Right cardiac atrium (tissue), 5 donors: ENCODE data around the gene PAPSS2. TPM values are rescaled to one million over a fixed set of nuclear protein-coding genes. Genes with fewer than 3 reads are reported as not detected.

Source experiments
- ATAC-seq, 2 donors: fragments of 200-7000 bp; cut with Tn5 transposase; one replicate each; pipeline versions ENCODE4 v1.8.0 to v1.9.1; 2020; ENCODE audit warnings: moderate library complexity in 2 of 2, mild to moderate bottlenecking in 1 of 2
- DNase-seq, 3 donors: peaks; one replicate each; pipeline ENCODE4 v3.0.0-alpha.2; 2020
- H3K27ac ChIP-seq: one replicate; pipeline ENCODE4 v1.5.1; 2013; ENCODE audit warnings: mild to moderate bottlenecking, low read length, control low read depth, moderate library complexity
- H3K27me3 ChIP-seq: one replicate; pipeline ENCODE4 v1.6.1; 2013; ENCODE audit not compliant: control insufficient read depth, insufficient read depth
- H3K4me1 ChIP-seq: one replicate; pipeline ENCODE4 v1.6.1; 2013; ENCODE audit warnings: low read length; ENCODE audit not compliant: control insufficient read depth, insufficient read depth
- H3K4me3 ChIP-seq: one replicate; pipeline ENCODE4 v1.5.1; 2013; ENCODE audit warnings: low read length, control low read depth
- H3K9me3 ChIP-seq: one replicate; pipeline ENCODE4 v1.6.1; 2013; ENCODE audit warnings: low read length; ENCODE audit not compliant: control insufficient read depth
- WGBS: extraction: QIAGEN DNeasy Blood & Tissue Kit; methylation state at CpG from one replicate; pipeline ENCODE4 v1.1.7; 2013; 5-methylcytosine and 5-hydroxymethylcytosine counted together
- intact Hi-C, 4 donors: fragments of 100-400 bp; cut with DNase I; formaldehyde crosslinking; loops; one replicate each; pipeline versions ENCODE4 v1.11.0 to v1.14.0; 2022 to 2023
- polyA plus RNA-seq: library from polyadenylated mRNA; stranded (reverse); fragments of 200-250 nt; gene quantifications from one replicate; pipeline ENCODE4 v1.2.3, GENCODE V29; 2013
- total RNA-seq, 4 donors: library from RNA; stranded (reverse); fragmentation: NEBNext Ultra II Directional; extraction: Animal tissue kit (Norgen Biotek cat#: 25700); gene quantifications; one replicate each; pipeline ENCODE4 v1.2.1, GENCODE V29; 2021
- donor health status: healthy with polysubstance abuse.
- donor health status: DM: no; HTN: yes; CAD: no.
- donor health status: DM: no; HTN: no; CAD: no.
- donor health status: DM: no; HTN: yes; CAD: no; lungs with severe emphysema.
- donor health status: DM: yes; HTN: yes; CAD: no.

Gene PAPSS2
- total and polyA plus RNA-seq, 5 donors: 5.0 to 15.9 (median 13.9) TPM

DNA sequence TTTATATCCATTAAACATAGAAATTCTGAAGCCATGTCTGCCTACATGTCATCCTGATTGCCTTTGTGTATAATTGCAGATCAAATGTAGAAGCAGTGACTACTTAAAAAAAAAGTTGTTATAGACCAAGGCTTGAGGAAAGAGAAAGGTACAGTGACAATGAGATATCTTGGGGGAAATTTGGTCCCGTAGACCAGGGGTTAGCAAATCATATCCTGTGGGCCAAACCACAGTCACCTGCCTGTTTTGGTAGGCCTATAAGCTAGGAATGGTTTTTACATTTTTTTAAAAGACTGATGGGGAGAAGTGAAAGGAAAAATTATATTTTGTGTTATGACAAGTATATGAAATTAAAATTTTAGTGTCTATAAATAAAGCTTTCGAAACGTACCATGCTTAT is 12.9 kb downstream of the PAPSS2 start:
- Histone ChIP-seq H3K9me3 (no peaks in the 10 kb centered on the region), H3K4me3 (no peak overlapping the region), H3K27ac (no peak overlapping the region), H3K4me1 (no peaks in the 10 kb centered on the region), H3K27me3 (no peaks in the 10 kb centered on the region)
- 91% methylated on average over 3 of the region's 3 CpGs for WGBS
- no peak for DNase-seq
- intact Hi-C loops: no loop called here
- no peak for ATAC-seq

DNA sequence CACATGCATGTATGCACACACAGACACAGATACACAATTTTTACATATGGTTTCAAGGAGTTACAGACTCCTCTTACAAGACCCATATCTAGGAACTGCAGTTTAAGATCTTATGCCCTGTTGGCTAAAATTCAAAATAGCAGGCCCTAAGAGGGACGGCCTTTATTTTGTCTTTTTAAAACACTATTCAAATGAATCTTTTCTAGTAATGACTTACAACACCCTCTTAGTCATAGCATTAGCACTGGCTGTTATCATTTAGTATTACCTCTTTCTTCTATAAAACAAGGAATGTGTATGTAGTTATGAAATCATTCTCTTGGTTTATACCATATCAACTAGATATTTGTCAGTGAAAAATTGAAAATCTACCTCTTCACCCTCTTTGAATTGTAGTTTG is 15.3 kb downstream of the PAPSS2 start:
- Histone ChIP-seq H3K4me3 (no peak overlapping the region), H3K4me1 (no peaks in the 10 kb centered on the region), H3K27me3 (no peaks in the 10 kb centered on the region), H3K27ac (no peak overlapping the region), H3K9me3 (no peaks in the 10 kb centered on the region)
- WGBS: 80% methylated on average over 1 of the region's 1 CpG
- DNase-seq (no peak), ATAC-seq (no peak)
- intact Hi-C loops: no loop called here

DNA sequence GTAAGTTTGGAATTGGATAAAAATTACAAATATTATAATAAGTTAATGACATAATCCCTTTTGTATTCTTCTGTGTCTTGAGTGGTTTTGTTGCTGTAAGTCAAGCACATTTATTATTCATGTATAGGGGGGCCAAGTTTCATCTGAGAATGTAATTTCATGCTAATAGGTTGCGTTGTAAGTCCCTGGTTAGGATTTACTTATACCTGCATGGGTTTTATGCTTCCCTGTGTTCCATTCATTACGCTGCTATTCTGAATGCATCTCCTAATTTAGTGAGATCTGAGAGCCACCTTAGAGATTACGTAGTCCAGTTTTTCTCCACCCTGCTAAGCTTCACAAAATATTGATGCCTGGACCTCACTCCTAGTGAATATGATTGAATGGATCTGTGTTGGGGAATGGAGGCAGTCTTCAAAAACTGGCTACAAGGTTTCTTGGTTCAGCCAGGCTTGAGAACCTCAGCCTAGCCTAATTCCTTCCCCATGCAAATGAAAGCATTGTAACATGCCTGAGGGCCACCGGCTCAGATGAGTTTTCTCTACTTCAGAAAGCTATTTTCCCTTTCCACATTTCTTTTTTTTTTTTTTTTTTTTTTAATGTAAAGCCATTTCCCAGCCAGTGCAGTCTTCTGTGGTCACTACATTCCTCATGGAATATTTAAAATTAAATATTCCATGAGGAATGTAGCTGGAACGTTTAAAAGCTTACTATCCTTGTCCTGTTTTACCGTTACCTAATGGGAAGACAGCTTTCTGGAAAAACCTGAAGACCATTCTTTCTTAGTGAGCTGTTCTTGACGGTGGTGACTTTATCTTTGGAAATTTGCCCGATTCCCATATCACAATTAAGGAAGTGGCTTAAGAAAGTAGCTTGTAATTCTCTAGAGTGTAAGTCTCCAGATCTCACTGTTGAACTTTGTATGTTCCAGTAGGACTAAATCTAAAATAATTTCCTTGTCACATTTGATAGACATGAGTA is 16.0 kb downstream of the PAPSS2 start:
- Histone ChIP-seq H3K4me3 (no peak overlapping the region), H3K27ac (no peak overlapping the region), H3K27me3 (no peaks in the 10 kb centered on the region), H3K9me3 (no peaks in the 10 kb centered on the region), H3K4me1 (no peaks in the 10 kb centered on the region)
- WGBS: 61% methylated on average over 8 of the region's 8 CpGs
- ATAC-seq: peak; percentile 24 to 68
- no peak for DNase-seq
- intact Hi-C loops: no loop called here

DNA sequence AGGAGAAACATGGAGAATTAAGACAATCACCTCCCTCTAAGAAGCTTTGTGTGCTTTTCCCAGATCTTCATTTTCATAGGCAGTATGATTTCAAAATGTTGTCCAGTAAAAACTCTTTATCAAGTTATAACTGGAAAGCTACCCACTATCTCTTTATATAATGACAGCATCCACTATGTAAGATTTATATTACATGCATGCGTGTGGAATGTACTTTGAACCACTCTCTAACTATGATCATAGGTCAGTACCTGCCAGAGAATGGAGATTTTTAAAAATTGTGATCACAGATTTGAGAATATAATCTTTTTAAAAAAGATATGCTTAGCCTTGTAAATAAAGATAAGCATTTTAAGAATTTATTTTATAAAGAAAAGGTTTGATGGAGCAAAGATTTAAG is 17.9 kb downstream of the PAPSS2 start:
- ATAC-seq (no peak), DNase-seq (no peak)
- intact Hi-C loops: no loop called here
- no peaks in the 10 kb centered on the region for H3K9me3 ChIP-seq
- WGBS: 100% methylated on average over 1 of the region's 1 CpG
- H3K4me1 ChIP-seq: no peaks in the 10 kb centered on the region
- H3K27ac ChIP-seq: no peak overlapping the region
- H3K4me3 ChIP-seq: no peak overlapping the region
- no peaks in the 10 kb centered on the region for H3K27me3 ChIP-seq

DNA sequence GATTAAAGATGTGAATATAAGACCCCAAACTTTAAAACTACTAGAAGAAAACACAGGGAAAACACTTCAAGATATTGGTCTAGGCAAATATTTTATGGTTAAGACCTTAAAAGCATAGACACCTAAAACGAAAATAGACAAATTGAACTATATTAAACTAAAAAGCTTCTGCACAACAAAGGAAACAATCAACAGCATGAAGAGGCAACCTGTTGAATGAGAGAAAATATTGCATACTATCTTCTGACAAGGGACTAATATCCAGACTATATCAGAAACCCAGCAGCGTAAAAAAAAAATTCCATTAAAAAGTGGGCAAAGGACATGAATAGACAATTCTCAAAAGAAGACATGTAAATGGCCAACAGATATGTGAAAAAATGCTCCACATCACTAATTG is 18.6 kb downstream of the PAPSS2 start:
- WGBS: 96% methylated on average over 2 of the region's 2 CpGs
- no peak for DNase-seq
- no peak for ATAC-seq
- intact Hi-C loops: no loop called here
- Histone ChIP-seq H3K4me3 (no peak overlapping the region), H3K27ac (no peak overlapping the region), H3K27me3 (no peaks in the 10 kb centered on the region), H3K4me1 (no peaks in the 10 kb centered on the region), H3K9me3 (no peaks in the 10 kb centered on the region)

DNA sequence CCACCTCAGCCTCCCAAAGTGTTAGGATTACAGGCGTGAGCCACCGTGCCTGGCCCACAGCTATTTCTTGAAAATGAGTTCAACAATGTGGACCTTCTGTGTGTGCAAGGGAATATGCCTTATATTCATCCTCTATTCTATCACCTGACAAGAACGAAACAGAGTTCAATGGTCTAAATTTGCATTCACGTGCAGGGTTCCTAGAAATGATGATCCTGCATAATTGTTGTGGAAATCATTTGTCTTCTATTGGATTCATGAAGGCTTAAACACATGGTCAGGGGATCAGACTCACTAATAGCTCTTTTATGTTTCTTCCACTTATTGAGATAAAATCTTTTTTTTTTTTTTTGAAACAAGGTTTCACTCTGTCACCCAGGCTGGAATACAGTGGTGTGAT is 23.7 kb downstream of the PAPSS2 start:
- intact Hi-C loops: no loop called here
- DNase-seq (no peak), ATAC-seq (no peak)
- 96% methylated on average over 4 of the region's 4 CpGs for WGBS
- H3K9me3 ChIP-seq: no peaks in the 10 kb centered on the region
- H3K27ac ChIP-seq: no peak overlapping the region
- no peaks in the 10 kb centered on the region for H3K27me3 ChIP-seq
- H3K4me1 ChIP-seq: no peaks in the 10 kb centered on the region
- H3K4me3 ChIP-seq: no peak overlapping the region

DNA sequence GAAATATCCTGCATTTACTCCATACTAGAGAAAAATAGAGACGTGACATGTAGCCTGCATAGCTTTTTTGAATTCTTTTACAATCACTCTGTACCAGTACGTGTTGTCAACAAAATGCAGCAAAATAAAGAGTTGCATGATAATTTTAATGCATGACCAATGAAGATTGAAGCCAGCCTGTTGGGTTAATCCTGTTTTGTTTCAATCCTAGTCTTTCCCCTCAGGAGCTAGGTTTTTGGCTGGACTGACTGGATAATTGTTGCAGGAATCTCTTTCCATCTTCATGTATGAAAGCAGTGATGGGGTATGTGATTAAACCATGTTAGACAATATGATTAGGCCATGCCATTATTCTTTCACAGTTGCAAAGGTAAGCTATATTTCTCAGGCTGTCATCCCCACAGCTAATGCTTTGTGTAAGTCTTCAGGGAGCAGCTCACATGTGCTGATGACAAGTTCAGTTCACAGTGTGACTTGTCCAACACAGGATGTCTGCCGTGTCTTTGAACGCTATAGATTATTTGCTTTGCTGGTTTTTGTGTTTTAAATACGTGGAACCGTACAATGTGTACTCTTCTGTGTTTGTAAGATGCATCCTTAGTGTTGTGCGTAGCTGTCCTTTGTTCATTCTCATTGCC is 24.4 kb downstream of the PAPSS2 start:
- Histone ChIP-seq H3K4me1 (no peaks in the 10 kb centered on the region), H3K27ac (no peak overlapping the region), H3K9me3 (no peaks in the 10 kb centered on the region), H3K27me3 (no peaks in the 10 kb centered on the region), H3K4me3 (no peak overlapping the region)
- DNase-seq: no peak
- WGBS: 84% methylated on average over 7 of the region's 7 CpGs
- intact Hi-C loops: no loop called here
- ATAC-seq: no peak

DNA sequence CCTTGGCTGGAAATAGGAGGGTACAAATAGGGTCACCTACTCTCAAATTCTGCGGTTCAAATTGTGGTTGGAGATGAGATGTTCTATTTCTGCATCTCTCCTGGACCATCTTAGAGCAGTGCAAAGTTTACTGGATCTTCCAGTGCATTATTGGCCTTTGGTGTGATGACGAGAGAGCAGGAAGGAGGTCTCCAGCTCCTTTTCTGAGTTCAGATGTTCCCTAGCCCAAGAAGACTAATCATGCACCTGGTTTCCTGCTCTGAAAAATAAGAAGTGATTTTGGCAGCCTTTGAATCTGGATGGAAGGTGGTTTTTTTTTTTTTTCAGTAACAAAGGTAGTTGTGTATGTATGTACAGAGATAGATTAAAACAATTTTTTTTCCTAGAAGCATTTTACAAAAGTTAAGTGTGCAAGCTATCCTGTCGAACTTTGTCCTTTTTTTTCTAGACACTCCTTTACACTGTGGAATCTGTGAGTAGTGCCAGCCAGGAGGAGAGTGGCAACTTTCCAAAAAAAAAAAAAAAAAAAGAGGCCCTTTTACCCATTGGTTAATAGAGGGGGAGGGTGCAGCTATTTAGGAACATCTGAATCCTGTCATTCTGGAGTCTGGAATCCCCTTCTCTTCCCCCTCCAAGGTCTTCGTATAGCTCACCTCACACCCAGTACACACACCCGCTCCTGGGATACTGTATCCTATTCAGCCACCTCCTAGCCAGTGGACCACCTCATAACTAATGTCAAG is 26.3 kb downstream of the PAPSS2 start:
- no peak overlapping the region for H3K4me3 ChIP-seq
- no peak overlapping the region for H3K27ac ChIP-seq
- no peaks in the 10 kb centered on the region for H3K4me1 ChIP-seq
- no peaks in the 10 kb centered on the region for H3K9me3 ChIP-seq
- H3K27me3 ChIP-seq: no peaks in the 10 kb centered on the region
- no peak for DNase-seq
- intact Hi-C loops: no loop called here
- peak; percentile 52 to 59 for ATAC-seq
- WGBS: 74% methylated on average over 5 of the region's 5 CpGs

DNA sequence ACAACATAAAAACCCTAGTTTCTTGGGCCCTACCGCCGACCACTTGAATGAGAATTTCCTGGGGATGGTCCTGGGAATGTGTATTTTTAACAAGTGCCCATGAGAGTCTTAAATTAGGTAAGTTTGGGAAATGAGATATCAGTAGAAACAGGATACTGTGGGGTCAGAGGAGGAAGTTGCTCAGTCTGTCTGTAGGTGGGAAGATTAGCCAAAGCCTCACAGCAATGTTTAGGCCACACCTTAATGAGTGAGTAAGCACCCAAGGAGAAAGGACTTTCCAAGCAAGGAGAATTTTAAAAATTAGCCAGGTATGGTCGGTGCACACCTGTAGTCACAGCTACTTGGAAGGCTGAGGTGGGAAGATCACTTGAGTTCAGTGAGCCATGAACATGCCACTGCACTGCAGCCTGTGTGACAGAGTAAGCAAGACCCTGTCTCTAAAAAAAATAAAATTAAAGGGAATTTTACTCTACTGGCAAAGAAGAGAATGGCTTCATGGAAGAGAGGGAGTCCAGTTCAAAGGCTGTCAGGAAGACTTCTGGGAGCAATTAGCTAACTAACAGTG is 31.9 kb downstream of the PAPSS2 start:
- Histone ChIP-seq H3K4me3 (no peak overlapping the region), H3K27ac (no peak overlapping the region), H3K27me3 (no peaks in the 10 kb centered on the region), H3K9me3 (no peaks in the 10 kb centered on the region), H3K4me1 (no peaks in the 10 kb centered on the region)
- intact Hi-C loops: no loop called here
- ATAC-seq: peak in 1 of 2 donors; percentile 53
- 70% methylated on average over 3 of the region's 3 CpGs for WGBS
- DNase-seq: no peak

DNA sequence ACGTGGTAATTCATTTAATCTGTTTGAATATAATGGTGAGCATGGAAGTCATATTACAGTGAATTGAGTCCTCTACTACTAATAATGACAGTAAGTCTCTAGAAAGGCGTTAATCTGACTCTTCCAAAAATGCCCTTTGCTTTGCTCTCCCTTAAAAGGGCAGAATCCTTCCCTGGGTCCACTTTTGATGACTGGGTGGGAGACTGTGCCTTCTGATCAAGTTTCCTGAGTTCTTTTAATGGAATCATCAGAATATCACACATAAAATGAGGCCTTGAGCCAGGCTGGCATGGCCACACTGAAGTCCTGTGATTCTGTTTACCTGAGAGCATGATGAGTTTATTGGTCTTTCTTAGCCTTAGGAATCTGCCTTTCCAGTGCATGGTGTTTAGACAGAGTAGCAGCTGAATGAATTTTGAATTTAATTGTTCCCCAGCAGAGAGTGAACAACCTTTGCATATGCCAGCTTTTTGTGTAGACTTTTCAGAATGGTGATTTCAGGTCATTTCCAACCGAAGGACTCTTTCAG is 33.3 kb downstream of the PAPSS2 start:
- no peak overlapping the region for H3K4me3 ChIP-seq
- ATAC-seq (no peak), DNase-seq (no peak)
- H3K4me1 ChIP-seq: no peaks in the 10 kb centered on the region
- intact Hi-C loops: no loop called here
- H3K27ac ChIP-seq: no peak overlapping the region
- H3K27me3 ChIP-seq: no peaks in the 10 kb centered on the region
- H3K9me3 ChIP-seq: no peaks in the 10 kb centered on the region
- WGBS: 92% methylated on average over 3 of the region's 3 CpGs
